Sigmoid colon (tissue), 3 donors: Measurements from ENCODE around the gene ANKLE2.

Experiments used
- POLR2A ChIP-seq, 2 donors: fragments of 450-650 bp; IDR thresholded peaks; one replicate each; pipeline ENCODE4 v1.6.1; 2016; ENCODE audit warnings: antibody characterized with exemption in 2 of 2, mild to moderate bottlenecking in 2 of 2, moderate library complexity in 2 of 2
- TF ChIP-seq, protein P1 (sequence below), 4 experiments: fragments of 450-650 bp in 3 of 4; fragments of 200-600 bp in 1 of 4; IDR thresholded peaks; one replicate each; pipeline ENCODE4 v1.5.1; 2016 to 2019; ENCODE audit warnings: antibody characterized with exemption in 4 of 4, mild to moderate bottlenecking in 3 of 4, moderate library complexity in 2 of 4

DNA sequence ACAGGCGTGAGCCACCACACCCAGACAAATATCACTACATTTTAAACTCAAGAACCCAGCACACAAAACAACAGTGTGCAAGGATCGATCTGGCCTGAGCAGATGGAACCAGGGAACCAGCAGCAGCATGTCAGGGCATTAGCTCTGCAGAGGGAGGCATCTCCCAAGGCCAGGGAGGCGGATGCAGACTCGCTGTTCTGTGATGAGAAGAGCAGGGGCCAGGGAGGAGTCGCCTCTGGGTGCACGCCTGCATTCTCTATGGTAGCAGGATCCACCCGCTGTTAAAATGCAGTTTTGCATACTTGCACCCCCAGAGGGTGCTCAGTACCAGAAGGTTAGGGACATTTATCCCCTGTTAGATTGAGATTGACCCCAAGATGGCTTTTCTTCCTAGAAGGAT is 33.1 kb downstream of the ANKLE2 start:
- TF ChIP-seq, protein P1, sequence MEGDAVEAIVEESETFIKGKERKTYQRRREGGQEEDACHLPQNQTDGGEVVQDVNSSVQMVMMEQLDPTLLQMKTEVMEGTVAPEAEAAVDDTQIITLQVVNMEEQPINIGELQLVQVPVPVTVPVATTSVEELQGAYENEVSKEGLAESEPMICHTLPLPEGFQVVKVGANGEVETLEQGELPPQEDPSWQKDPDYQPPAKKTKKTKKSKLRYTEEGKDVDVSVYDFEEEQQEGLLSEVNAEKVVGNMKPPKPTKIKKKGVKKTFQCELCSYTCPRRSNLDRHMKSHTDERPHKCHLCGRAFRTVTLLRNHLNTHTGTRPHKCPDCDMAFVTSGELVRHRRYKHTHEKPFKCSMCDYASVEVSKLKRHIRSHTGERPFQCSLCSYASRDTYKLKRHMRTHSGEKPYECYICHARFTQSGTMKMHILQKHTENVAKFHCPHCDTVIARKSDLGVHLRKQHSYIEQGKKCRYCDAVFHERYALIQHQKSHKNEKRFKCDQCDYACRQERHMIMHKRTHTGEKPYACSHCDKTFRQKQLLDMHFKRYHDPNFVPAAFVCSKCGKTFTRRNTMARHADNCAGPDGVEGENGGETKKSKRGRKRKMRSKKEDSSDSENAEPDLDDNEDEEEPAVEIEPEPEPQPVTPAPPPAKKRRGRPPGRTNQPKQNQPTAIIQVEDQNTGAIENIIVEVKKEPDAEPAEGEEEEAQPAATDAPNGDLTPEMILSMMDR (IDR thresholded peaks at IDR 0.05): no peak
- TF ChIP-seq POLR2A (IDR thresholded peaks at IDR 0.05): no peak
